GM18526 (cell line): ENCODE results near the gene RETREG2.

Experiments used
- POLR2A ChIP-seq: IDR thresholded peaks from 3 replicates; pipeline ENCODE4 v1.6.1; 2011; ENCODE audit not compliant: insufficient read length; ENCODE audit errors: extremely low read depth

The RETREG2 gene

DNA sequence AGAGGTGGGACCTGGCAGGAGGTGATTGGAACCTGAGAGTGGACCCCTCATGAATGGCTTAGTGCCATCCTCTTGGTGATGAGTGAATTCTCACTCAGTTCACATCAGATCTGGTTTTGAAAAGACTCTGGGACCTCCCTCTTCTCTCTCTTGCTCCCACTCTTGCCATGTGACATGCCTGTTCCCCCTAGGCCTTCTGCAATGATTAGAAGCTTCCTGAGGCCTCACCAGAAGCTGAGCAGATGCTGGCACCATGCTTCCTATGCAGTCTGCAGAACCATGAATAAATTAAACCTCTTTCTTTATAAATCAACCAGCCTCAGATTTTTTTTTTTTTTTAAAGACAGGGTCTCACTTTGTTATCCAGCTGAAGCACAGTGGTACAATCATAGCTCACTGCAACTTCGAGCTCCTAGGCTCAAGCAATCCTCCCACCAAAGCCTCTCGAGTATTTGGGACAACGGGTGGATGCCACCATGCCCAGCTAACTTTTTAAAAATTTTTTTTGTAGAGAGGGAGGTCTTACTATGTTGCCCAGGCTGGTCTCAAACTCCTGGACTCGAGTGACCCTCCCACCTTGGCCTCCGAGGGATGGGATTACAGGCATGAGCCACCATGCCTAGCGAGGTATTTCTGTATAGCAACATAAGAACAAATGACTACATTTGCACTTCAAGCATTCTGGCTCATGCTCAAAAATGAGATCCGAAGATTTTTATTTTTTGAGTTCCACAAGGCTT lies 26.5 kb downstream of the RETREG2 start:
- TF ChIP-seq POLR2A: no peak

DNA sequence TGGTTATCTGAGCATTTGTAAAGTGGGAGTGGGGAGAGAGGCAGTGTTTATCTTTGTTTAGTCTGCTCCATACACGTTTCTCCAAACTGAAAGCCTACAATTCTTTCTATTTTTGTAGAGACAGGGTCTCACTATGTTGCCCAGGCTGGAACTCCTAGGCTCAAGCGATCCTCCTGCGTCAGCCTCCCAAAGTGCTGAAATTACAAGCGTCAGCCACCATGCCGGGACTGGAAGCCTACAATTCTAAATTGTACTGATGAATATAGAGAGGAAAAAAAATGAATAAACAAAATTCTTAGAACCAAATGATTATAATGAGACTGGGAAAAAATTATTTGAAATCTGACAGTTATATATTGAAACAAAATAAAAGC lies 27.1 kb downstream of the RETREG2 start:
- no peak for TF ChIP-seq POLR2A

DNA sequence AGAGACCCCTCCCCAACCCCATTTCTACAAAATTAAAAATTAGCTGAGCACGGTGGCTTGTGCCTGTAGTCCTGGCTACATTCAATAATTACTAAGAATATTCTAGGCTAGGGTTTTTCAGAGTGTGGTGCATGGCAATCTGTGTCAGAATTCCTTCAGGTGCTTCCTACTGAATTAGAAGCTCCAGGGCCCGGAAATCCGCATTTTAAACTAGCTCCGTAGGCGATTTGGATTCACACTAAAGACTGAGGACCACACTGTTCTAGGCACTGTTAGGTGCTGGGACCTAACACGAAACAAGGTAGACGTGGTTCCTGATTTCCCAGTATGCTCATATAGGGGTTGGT lies 27.9 kb downstream of the RETREG2 start:
- TF ChIP-seq POLR2A: no peak

DNA sequence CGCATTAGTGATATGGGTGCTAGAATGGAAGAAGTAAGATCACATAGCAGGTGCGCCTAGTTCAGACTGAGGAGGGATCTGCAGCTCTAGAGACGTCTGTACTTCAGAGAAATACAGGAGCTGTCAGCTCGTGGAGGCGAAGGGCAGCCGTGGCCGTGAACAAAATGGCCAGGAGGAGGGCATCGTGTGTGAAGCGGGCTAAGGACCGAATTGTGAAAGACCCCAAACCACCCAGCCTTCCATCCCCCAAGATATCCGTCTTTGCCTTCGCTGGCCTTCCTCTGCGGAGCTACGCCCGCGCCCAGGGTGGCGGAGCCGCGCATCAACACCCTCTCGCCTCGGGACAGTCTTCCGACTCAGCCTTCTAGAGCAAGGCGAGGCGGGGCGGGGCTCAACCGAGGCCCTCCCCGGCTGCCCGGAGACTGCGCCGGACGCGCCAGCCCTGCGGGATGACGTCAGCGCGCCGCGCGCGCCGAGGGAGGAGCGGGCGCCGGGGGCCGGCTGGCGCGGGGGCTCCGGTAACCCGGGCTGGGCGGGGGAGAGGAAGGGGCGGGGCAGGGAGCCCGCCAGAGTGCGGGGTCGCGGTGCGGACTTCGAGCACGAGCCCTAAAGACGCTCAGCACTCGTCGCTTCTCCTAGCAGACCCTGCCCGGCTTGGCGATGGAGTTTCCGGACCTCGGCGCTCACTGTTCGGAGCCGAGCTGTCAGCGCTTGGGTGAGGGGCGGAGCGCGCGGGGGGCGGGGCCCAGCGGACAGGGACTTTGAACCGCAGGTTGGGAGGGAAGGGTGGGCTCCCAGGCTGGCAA lies 28.5 kb downstream of the RETREG2 start, which contains the start of gene ZFAND2B:
TSS of gene ZFAND2B (plus strand) at position 455 of the 806 bp plus-strand sequence. CDS start at position 661, 206 bp downstream.
- peak; percentile 98 for TF ChIP-seq POLR2A

DNA sequence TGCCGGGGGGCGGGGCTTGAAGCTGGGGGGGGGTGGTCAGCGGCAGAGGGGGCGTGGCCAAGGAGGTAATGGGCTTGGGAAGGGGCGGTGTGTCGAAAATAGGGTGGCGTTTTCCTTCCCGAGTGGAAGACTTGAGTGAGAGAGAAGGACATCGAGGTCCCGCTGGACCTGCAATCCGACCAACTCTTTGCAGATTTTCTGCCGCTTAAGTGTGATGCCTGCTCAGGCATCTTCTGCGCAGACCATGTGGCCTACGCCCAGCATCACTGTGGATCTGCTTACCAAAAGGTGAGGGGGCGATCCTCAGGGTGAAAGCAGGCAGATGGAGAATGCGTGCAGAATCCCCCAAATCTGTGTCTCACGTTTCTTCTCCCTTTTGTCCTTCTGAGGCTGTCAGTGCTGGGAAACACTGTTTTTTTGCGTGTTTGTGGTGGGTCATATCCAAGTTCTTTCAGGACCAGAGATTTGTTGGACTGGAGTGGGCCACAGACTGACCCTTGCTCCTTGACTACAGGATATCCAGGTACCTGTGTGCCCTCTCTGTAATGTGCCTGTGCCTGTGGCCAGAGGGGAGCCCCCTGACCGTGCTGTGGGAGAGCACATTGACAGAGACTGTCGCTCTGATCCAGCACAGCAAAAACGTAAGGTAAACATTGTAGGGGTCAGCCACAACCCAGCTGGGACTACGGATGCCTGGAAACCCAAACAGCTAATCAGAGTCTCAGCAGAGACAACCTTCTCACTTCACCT lies 29.2 kb downstream of the RETREG2 start:
- TF ChIP-seq POLR2A: no peak

DNA sequence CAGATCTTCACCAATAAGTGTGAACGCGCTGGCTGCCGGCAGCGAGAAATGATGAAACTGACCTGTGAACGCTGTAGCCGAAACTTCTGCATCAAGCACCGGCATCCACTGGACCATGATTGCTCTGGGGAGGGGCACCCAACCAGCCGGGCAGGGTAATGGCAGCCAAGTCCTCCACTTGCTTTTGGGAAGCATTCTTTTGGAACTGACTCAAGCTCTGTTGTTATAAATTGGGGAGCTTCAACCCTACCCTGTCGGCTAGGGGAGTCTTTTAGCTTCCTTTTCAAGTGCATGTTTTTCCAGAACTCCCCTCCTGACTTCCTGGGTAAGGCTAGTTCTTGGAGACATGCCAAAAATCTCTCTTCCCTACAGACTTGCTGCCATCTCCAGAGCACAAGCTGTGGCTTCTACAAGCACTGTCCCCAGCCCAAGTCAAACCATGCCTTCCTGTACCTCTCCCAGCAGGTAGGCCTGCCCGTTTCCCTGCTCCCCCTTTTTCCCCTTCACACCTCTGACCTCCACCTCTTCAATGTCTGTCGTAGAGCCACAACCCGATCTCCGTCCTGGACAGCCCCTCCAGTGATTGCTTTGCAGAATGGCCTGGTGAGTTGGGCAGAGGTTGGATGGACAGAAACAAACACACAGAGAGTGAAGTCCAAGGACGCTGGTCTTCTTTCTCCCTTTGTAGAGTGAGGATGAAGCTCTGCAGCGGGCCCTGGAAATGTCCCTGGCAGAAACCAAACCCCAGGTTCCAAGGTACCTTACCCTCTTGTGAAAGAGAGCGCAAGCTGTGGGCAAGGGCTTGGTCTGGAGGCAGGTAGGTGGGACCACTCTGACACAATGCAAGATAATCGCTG lies 30.0 kb downstream of the RETREG2 start:
- TF ChIP-seq POLR2A: no peak

DNA sequence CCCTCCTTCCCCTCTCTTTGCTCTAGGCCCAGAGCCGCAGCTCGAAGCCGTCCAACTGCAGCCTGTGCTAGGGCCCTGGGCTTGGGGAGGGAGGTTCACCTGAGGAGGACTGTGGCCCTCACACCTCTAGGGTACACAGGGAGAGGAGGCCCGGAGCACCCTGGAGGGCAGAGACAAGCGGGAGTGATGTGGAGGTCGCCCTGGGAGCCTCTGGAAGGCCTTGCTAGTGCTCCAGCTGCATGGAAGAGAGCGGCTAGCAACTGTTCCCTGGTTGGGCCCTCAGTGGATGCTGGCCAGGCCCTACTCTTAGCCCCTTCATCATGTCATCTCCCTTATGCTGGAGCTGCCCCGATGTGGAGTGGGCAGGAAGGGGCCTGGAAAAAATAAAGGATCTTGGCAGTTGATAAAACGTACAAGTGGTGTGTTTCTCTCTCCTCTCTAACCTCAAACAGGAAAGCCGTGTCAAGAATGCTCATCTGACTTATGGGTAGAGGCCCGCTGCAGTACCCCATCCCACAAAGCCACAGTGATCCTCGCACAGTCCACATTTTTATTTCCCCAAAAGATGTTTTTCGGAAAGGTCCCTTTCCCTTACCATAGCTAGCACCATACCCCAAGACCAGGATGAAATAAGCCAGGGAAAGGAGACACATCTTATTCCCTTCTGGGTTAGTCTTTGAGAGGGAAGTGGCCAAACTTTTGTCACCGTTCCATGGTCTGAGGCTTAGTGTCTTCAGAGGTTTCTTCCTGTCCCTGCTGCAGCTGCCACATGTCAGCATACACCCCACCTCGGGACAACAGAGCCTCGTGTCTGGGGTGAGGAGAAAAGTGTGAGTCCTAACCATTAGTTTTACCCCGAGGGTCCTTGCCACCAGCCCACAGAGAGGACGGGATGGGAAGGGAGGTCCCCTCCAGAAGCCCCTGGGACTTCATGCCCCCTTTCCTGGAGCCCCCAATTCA lies 31.4 kb downstream of the RETREG2 start:
- TF ChIP-seq POLR2A: no peak

DNA sequence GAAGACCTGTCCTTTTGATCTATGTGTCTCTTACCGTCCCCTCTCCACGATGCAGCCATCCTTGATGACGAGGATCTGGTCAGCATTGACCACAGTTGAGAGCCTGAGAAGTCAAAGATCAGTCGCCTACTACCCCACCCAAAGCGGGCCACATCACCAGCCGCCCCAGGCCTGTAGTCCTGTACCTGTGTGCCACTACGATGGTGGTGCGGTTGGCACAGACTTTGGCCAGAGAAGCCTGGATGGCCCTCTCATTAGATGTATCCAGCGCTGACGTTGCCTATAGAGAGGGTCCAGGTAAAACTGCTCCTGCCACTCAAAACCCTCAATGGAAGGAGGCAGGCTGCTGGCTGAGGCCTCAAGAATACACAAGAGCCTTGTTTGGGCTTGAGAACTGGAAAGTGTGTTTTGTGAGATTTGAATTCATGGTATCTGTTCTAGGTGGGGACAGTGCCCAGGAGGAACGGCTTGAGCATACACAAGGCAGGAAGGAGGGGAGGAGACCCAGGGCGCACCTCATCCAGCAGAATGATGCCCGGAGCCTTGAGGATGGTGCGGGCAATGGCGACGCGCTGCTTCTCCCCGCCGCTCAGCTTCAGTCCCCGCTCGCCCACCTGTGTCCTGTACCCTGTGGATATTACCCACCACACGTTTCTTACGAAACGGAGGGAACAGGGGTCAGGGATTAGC lies 32.3 kb downstream of the RETREG2 start:
- no peak for TF ChIP-seq POLR2A

DNA sequence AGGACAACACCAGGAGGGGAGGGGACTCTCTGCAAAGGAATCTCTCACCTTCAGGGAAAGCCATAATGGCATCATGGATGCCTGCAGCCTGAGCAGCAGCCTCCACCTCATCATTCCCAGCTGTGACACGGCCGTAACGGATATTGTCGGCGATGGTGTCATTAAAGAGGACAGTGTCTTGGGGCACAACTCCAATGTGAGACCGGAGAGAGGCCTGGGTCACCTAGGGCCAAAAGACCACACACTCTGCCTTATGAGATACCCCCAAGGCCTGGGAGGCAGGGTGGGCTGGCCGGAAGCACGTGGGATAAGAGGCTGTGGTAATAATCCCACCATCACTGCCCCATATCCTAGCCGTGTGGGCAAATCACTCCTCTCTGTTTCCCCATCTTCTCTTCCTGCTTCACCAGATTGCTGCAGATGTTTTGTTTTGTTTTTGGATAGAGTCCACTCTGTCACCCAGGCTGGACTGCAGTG lies 32.8 kb downstream of the RETREG2 start:
- TF ChIP-seq POLR2A: no peak

DNA sequence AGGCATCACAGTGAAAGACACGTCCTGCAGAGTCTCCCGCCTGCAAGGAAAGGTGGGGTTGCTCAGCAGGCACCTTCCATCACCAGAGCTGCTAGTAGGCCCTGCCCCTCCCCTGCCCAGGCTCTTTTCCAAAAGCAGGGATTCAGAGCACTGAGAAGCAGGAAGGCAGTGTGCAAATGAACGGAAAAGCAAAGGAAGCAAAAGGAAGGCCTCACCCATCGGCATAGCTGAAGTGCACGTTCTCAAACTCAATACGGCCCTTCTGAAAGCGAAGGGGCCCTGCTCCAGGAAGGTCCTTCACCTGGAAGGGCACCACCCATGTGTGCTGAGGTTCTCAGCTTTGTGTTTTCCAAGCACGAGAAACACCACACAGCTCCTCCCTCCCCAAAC lies 34.9 kb downstream of the RETREG2 start:
- no peak for TF ChIP-seq POLR2A

DNA sequence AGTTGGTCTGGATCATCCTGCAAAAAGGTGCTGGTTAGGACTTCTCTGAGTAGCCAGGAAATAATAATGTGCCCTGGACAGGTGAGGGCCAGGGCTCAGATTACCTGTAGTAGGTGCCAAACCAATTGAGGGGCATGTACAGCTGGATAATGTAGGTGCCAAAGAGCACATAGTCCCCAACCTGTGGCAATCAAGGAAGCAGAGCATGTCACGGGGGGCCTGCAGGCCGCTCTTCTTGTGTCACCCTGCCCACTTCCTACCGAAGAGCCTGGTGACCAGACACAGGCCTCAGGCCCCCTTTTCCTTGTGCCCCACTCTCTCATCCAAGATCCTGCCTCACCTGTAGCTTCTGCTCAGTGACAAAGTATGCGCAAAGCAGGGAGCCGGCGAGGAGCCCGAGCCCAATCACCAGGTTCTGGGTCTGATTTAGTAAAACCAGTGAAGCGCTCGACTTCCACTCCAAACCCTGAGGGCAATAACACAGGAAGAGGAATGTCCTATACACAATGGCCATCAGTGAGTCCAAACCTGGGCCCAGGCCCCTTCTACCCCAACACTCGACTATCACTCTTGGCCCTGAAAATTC lies 35.5 kb downstream of the RETREG2 start:
- no peak for TF ChIP-seq POLR2A

DNA sequence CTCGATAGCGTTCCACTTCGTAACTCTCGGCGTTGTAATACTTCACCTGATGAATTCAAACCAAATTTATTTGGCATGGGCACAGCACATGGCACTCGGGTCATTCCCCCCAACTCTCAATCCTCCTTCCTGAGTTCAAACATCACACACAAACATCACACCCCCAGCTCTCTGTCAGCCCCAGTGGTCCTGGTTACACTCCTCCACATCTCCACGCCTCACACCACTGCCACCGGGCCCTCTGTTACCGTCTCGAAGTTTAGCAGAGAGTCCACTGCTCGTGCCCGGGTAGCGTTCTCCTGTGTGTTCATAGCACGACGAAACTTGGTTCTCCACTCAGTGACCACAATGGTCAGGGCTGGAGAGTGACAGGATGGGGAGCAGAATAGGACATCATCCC lies 36.1 kb downstream of the RETREG2 start:
- TF ChIP-seq POLR2A: no peak

DNA sequence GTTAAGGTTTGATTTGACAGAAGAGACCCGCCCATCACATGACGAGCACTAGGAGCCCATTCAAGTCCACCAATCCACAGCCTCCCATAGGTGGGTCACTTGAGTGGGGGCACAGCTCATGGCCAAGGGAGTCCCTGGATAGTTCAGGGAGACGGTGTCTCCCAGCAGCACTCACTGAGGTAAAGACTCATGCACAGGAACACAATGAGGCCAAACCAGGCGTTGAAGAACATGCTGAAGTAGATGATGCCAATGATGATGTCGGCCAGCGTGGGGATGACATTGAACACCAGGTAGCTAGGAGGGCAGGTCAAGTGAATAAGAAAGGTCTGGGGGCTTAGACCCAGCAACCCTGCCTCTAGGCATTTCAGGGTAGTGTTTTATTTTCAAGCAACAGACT lies 36.7 kb downstream of the RETREG2 start:
- no peak for TF ChIP-seq POLR2A
